Panc1 (cell line): ENCODE results near the gene RER1.

ENCODE experiments used
- CTCF ChIP-seq: fragments of 450-650 bp; IDR thresholded peaks from 2 replicates; pipeline ENCODE4 v1.5.1; 2017; ENCODE audit warnings: mild to moderate bottlenecking
- POLR2AphosphoS5 ChIP-seq: IDR thresholded peaks from 2 replicates; pipeline ENCODE4 v1.6.1; 2012; ENCODE audit warnings: mild to moderate bottlenecking, low read depth, low read length, moderate library complexity
- REST ChIP-seq, 2 experiments: IDR thresholded peaks; 2 replicates each; pipeline ENCODE4 v1.6.1; 2011 to 2012; ENCODE audit warnings: low read depth in 2 of 2, control low read depth in 1 of 2, low read length in 1 of 2, mild to moderate bottlenecking in 1 of 2, moderate library complexity in 1 of 2; ENCODE audit not compliant: insufficient read depth in 1 of 2

- TF ChIP-seq REST (IDR thresholded peaks at IDR 0.05; ENCODE audit: insufficient read depth in 1 of 2, low read depth in 2 of 2, low read length in 1 of 2) (no peak), CTCF (no peak), POLR2AphosphoS5 (no peak)
Observed at GRCh38 chr1:2351723-2352122, 39.9 kb upstream of the RER1 start.
